HepG2 (cell line): Measurements from ENCODE around the gene PITHD1. TPM values are rescaled to one million over a fixed set of nuclear protein-coding genes. Genes with fewer than 3 reads are reported as not detected.
A peak's percentile ranks its signal among the peaks of the same experiment; 100 is the strongest.

Experiments used
- ATRX ChIP-seq: sonication (generic); formaldehyde crosslinking; IDR thresholded peaks from 2 replicates; pipeline ENCODE4 v1.4.0; 2020; ENCODE audit warnings: missing genetic modification reagents, borderline replicate concordance
- CEBPZ ChIP-seq: IDR thresholded peaks from 2 replicates; pipeline ENCODE4 v1.6.1; 2012; ENCODE audit warnings: low read length, improper control_type of control experiment
- EHMT2 ChIP-seq: fragments of 200-600 bp; sonication (generic); IDR thresholded peaks from 2 replicates; pipeline ENCODE4 v1.7.0; 2017; ENCODE audit warnings: antibody characterized with exemption, low read depth, low read length, borderline replicate concordance
- FOXO4 ChIP-seq: sonication (generic); formaldehyde crosslinking; conservative IDR thresholded peaks from 2 replicates; pipeline ENCODE4 v1.8.1; 2023; ENCODE audit warnings: missing genetic modification reagents
- MTF2 ChIP-seq: sonication (generic); formaldehyde crosslinking; IDR thresholded peaks from 2 replicates; pipeline ENCODE4 v1.5.0; 2020; ENCODE audit warnings: missing genetic modification reagents, borderline replicate concordance
- PLSCR1 ChIP-seq: sonication (generic); formaldehyde crosslinking; IDR thresholded peaks from 2 replicates; pipeline ENCODE4 v1.5.0; 2020; ENCODE audit warnings: missing genetic modification reagents, mild to moderate bottlenecking, borderline replicate concordance
- SPEN ChIP-seq: sonication (generic); formaldehyde crosslinking; IDR thresholded peaks from 2 replicates; pipeline ENCODE4 v1.5.1; 2020; ENCODE audit warnings: low read depth, mild to moderate bottlenecking, missing genetic modification reagents
- STAT6 ChIP-seq: sonication (generic); formaldehyde crosslinking; IDR thresholded peaks from 2 replicates; pipeline ENCODE4 v1.4.0; 2020; ENCODE audit warnings: missing genetic modification reagents, mild to moderate bottlenecking, borderline replicate concordance
- TRAFD1 ChIP-seq: sonication (generic); formaldehyde crosslinking; IDR thresholded peaks from 2 replicates; pipeline ENCODE4 v1.5.1; 2020; ENCODE audit warnings: missing genetic modification reagents, mild to moderate bottlenecking, borderline replicate concordance
- ZBTB2 ChIP-seq: sonication (generic); formaldehyde crosslinking; IDR thresholded peaks from 2 replicates; pipeline ENCODE4 v1.8.0; 2022; ENCODE audit warnings: low read depth, missing genetic modification reagents
- ZNF414 ChIP-seq: sonication (generic); formaldehyde crosslinking; IDR thresholded peaks from 2 replicates; pipeline ENCODE4 v1.5.0; 2020; ENCODE audit warnings: missing genetic modification reagents
- ZNF562 ChIP-seq: sonication (generic); formaldehyde crosslinking; IDR thresholded peaks from 2 replicates; pipeline ENCODE4 v1.8.0; 2022; ENCODE audit warnings: missing genetic modification reagents, borderline replicate concordance
- ZNF713 ChIP-seq: sonication (generic); formaldehyde crosslinking; IDR thresholded peaks from 2 replicates; pipeline ENCODE4 v1.4.0; 2020; ENCODE audit warnings: mild to moderate bottlenecking, missing genetic modification reagents
- polyA plus RNA-seq, 8 experiments: library from polyadenylated mRNA; depleted of rRNA in 3 of 8; stranded (reverse) in 7 of 8; unstranded in 1 of 8; fragments of >200 nt; fragmentation: Illumina TruSeq in 4 of 8; extraction: Trizol in 4 of 8; gene quantifications; 2 replicates each; pipeline versions ENCODE4 v1.2.1 to v1.2.3, GENCODE V29; 2011 to 2016; ENCODE audit warnings: low read depth in 4 of 8, missing spikeins in 1 of 8, mixed read lengths in 1 of 8; ENCODE audit not compliant: insufficient read depth in 1 of 8
- total RNA-seq, 5 experiments: library from RNA; depleted of rRNA; stranded (reverse); fragments of >200 nt; fragmentation: Illumina TruSeq; extraction: Trizol; gene quantifications; 2 replicates each; pipeline ENCODE4 v1.2.3, GENCODE V29; 2016; ENCODE audit warnings: low read depth in 1 of 5

The PITHD1 gene
- total and polyA plus RNA-seq, 2 of the 13 experiments (the other 11 are each of a cell fraction or from before 2014, with no cell fraction given), result 28.0 to 37.3 TPM

GRCh38 chr1:23790696-23791515 lies 12.7 kb downstream of the PITHD1 start, which contains the start of gene LYPLA2 (continued):
- TF ChIP-seq FOXO4 (CRISPR knock-in tag), result no peak
- TF ChIP-seq TRAFD1, result no peak
- TF ChIP-seq ATRX, result no peak
- TF ChIP-seq ZBTB2 (CRISPR knock-in tag), result 0 out of 2 replicates have a peak, but pooled peaks have one; percentile 37
- TF ChIP-seq ZNF713 (CRISPR knock-in tag), result no peak
- peak; percentile 49; the same call in 1 of the 2 replicates for TF ChIP-seq SPEN (CRISPR knock-in tag)
- TF ChIP-seq ZNF562, result no peak
- no peak for TF ChIP-seq CEBPZ
- TF ChIP-seq PLSCR1, result no peak
- no peak for TF ChIP-seq MTF2
- TF ChIP-seq STAT6, result no peak
- TF ChIP-seq ZNF414 (CRISPR knock-in tag), result no peak
- TF ChIP-seq EHMT2, result no peak
